DMS79 (cell line): ENCODE data around the gene ROBO4.

Experiments used
- DNase-seq: peaks from one replicate; lab custom pipeline; 2025; lab: John Stamatoyannopoulos, UW

Gene ROBO4

GRCh38 chr11:124841201-124841600 lies 56.5 kb downstream of the ROBO4 start:
- no peak for DNase-seq

- DNase-seq = no peak
Measured at GRCh38 chr11:124840666-124841065, 57.0 kb downstream of the ROBO4 start.

- DNase-seq = no peak
Measured at GRCh38 chr11:124839972-124840621, 57.6 kb downstream of the ROBO4 start.

- peak; percentile 41 for DNase-seq
Measured at GRCh38 chr11:124839128-124839971, 58.3 kb downstream of the ROBO4 start.

GRCh38 chr11:124838805-124839127 lies 58.9 kb downstream of the ROBO4 start:
- no peak for DNase-seq

GRCh38 chr11:124837491-124837856 lies 60.2 kb downstream of the ROBO4 start:
- peak; percentile 47 for DNase-seq

- no peak for DNase-seq
Measured at GRCh38 chr11:124835918-124836317, 61.7 kb downstream of the ROBO4 start.

- no peak for DNase-seq
Measured at GRCh38 chr11:124834526-124835180, 63.0 kb downstream of the ROBO4 start.
